ENCODE data around the gene RBM20. TPM values are rescaled to one million over a fixed set of nuclear protein-coding genes. Genes with fewer than 3 reads are reported as not detected.

RBM20 gene
- total and polyA plus RNA-seq, 2 of the 4 experiments (the other 2 are of a cell fraction), result under 0.01 to 0.15 TPM

GRCh38 chr10:110642204-110643034 lies 1.7 kb upstream of the RBM20 start:
- H2BK5ac ChIP-seq (ENCODE audit: low read depth, low read length, poor library complexity, severe bottlenecking), result no peak overlapping the region
- no peak overlapping the region for H3K18ac ChIP-seq (ENCODE audit: low read depth, low read length)
- no peak overlapping the region for H2BK15ac ChIP-seq (ENCODE audit: low read depth, low read length)
- no peak overlapping the region for H3K9ac ChIP-seq (ENCODE audit: low read depth, low read length)
- H4K5ac ChIP-seq (ENCODE audit: low read depth, low read length), result no peak overlapping the region
- dilution Hi-C loops (cut with HindIII; ENCODE audit: low sequenced_read_pairs, unreplicated experiment) (no loop called here), intact Hi-C loops (cut with micrococcal nuclease) (loop anchor here (5.0 kb wide), 1 partner anchor 40 kb away; no protein-coding TSS in a partner anchor), in situ Hi-C loops (cut with MboI; ENCODE audit: low sequenced_read_pairs) (no loop called here)
- H3K9me1 ChIP-seq (ENCODE audit: insufficient read depth, low read length), result no peaks in the 10 kb centered on the region
- no peak overlapping the region for H4K8ac ChIP-seq (ENCODE audit: low read depth in 2 of 2, low read length in 2 of 2)
- no peak overlapping the region for H2AK9ac ChIP-seq (replicated peaks; ENCODE audit: low read depth, low read length, poor library complexity)
- H3K23ac ChIP-seq (ENCODE audit: low read depth, low read length), result no peak overlapping the region
- no peak overlapping the region for H2AK5ac ChIP-seq (ENCODE audit: low read depth, low read length)
- H3K9me3 ChIP-seq (ENCODE audit: control insufficient read depth, insufficient read depth, low read length), result 0 out of 2 replicates have a peak, but pooled peaks cover 2% of the 10 kb centered on the region
- peaks cover 3% of the 10 kb centered on the region; the same call in 1 of the 2 replicates for H3K4me1 ChIP-seq (ENCODE audit: control insufficient read depth, insufficient read depth, low read length)
- H4K91ac ChIP-seq (ENCODE audit: insufficient read depth, low read depth, low read length), result no peak overlapping the region
- no peak overlapping the region for H3K4ac ChIP-seq (ENCODE audit: low read depth, low read length)
- H3K79me1 ChIP-seq (ENCODE audit: low read depth in 1 of 2, low read length in 2 of 2), result no peaks in the 10 kb centered on the region
- H3K36me3 ChIP-seq (ENCODE audit: control insufficient read depth, insufficient read depth, low read length), result no peaks in the 10 kb centered on the region
- no peak overlapping the region for H3K4me3 ChIP-seq (ENCODE audit: insufficient read depth, low read depth, low read length)
- no peak for ATAC-seq (ENCODE audit: low read depth)
- H4K20me1 ChIP-seq (ENCODE audit: insufficient read depth, low read length), result no peaks in the 10 kb centered on the region
- no peak overlapping the region for H3K4me2 ChIP-seq (ENCODE audit: low read depth, low read length)
- H3K56ac ChIP-seq (ENCODE audit: extremely low read depth, insufficient read depth, low read length), result no peak overlapping the region
- WGBS, 2 experiments (ENCODE audit: extremely low coverage in 2 of 2, insufficient read length in 1 of 2), result 50 to 100% methylated on average over 1 of the region's 14 CpGs
- H2BK20ac ChIP-seq (ENCODE audit: low read depth, low read length), result no peak overlapping the region
- peaks cover 41% of the 10 kb centered on the region for H3K27me3 ChIP-seq (ENCODE audit: control insufficient read depth, insufficient read depth, low read length)
- H3K27ac ChIP-seq (ENCODE audit: insufficient read depth, low read length), result no peak overlapping the region
- no peak overlapping the region for H2AFZ ChIP-seq (replicated peaks; ENCODE audit: low read length, poor library complexity)
- DNase-seq, result no peak
- H2BK120ac ChIP-seq (ENCODE audit: low read depth, low read length), result no peak overlapping the region
- CTCF ChIA-PET, result interaction anchor here (0.6 to 2.3 kb wide), 3 partner anchors 20 to 229 kb away, joined by 3 to 11 read pairs (median 3); partner anchors contain the start of gene PDCD4
- TF ChIP-seq CHD1 (IDR thresholded peaks at IDR 0.05; ENCODE audit: low read depth, low read length) (no peak), CEBPB (IDR thresholded peaks at IDR 0.05; ENCODE audit: low read depth, low read length) (no peak), RFX5 (IDR thresholded peaks at IDR 0.05; ENCODE audit: low read depth, low read length) (no peak), MAFK (IDR thresholded peaks at IDR 0.05; ENCODE audit: low read depth, low read length) (no peak), SMC3 (IDR thresholded peaks at IDR 0.05; ENCODE audit: low read depth, low read length) (no peak), RAD21 (IDR thresholded peaks at IDR 0.05; ENCODE audit: low read length) (no peak)
- TF ChIP-seq, protein P1, sequence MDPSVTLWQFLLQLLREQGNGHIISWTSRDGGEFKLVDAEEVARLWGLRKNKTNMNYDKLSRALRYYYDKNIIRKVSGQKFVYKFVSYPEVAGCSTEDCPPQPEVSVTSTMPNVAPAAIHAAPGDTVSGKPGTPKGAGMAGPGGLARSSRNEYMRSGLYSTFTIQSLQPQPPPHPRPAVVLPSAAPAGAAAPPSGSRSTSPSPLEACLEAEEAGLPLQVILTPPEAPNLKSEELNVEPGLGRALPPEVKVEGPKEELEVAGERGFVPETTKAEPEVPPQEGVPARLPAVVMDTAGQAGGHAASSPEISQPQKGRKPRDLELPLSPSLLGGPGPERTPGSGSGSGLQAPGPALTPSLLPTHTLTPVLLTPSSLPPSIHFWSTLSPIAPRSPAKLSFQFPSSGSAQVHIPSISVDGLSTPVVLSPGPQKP (IDR thresholded peaks at IDR 0.05; ENCODE audit: borderline replicate concordance, low read depth, low read length), result no peak
- POLR2A ChIA-PET (ENCODE audit: unreplicated experiment), result no interaction called here
- BruUV-seq (replicated peaks), result no TSS peak
- no peak overlapping the region for H3K14ac ChIP-seq (replicated peaks; ENCODE audit: low read depth, low read length)
